NCI-H2196 (cell line): Measurements from ENCODE around the gene PAK6.

Experiments used
- DNase-seq: peaks from one replicate; lab custom pipeline; 2025; ENCODE audit not compliant: unreplicated experiment; lab: John Stamatoyannopoulos, UW

Gene PAK6

GRCh38 chr15:40255033-40255432 lies 16.2 kb downstream of the PAK6 start:
- DNase-seq = no peak

GRCh38 chr15:40256638-40257235 lies 17.9 kb downstream of the PAK6 start:
- DNase-seq = no peak

DNA sequence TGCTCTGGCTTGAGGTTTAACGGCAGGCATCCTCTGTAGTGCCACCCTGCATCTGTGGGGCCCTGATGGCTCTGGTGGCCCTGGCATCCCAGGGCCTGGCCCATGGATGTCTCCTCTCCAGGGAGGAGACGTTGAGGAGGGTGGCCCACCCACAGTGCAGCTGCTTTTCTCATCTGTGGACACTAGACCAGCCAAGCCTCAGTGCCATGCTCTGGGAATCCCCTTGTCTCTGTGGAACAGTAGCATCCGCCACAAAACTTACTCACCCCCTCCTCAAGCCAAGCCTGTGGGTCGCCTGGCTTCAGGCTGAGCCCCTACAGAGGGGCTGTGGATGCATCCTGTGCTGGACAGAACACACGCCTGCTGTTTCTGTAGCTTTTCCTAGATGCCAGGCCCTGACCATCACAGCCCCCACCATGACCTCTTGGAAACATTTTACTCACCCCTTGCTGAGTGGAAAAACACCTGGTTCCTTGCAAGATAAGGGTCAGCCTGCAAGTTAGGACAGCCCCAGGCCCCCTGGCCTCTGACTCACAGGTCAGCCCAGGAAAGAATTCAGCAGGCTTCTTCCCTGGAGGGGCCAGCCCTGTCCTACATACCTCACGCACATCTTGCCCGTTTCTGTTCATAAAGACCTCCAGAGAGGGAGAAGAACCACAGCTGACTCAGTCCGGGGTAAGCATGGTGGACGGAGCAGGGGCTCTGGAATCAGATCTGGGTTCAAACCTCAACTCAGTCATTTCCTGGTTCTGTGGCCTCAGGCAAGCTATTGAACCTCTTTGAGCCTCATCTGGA lies 19.0 kb downstream of the PAK6 start:
- no peak for DNase-seq

DNA sequence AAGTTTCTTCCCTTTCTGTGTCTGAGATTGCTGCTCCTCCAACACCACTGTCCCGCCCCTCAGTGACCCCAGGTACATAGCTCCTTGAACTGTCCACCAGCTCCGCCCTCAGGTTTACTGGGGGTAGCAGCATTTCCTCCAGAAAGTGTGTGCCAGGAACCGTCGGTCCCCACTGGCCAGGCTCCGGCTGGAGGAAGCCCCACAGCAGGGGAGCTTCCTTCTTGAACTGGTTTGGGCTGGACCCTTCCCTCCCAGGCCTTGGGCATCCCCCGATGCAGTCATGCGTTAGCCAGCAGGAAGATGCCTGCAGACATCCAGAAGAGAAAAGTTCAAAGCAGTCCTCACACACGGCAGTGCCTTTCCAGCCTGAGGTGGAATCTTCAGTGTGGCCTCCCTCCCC lies 19.7 kb downstream of the PAK6 start:
- no peak for DNase-seq

- no peak for DNase-seq
Measured at GRCh38 chr15:40259021-40259420, 20.2 kb downstream of the PAK6 start.

- no peak for DNase-seq
Measured at GRCh38 chr15:40263024-40263754, 24.3 kb downstream of the PAK6 start.

DNA sequence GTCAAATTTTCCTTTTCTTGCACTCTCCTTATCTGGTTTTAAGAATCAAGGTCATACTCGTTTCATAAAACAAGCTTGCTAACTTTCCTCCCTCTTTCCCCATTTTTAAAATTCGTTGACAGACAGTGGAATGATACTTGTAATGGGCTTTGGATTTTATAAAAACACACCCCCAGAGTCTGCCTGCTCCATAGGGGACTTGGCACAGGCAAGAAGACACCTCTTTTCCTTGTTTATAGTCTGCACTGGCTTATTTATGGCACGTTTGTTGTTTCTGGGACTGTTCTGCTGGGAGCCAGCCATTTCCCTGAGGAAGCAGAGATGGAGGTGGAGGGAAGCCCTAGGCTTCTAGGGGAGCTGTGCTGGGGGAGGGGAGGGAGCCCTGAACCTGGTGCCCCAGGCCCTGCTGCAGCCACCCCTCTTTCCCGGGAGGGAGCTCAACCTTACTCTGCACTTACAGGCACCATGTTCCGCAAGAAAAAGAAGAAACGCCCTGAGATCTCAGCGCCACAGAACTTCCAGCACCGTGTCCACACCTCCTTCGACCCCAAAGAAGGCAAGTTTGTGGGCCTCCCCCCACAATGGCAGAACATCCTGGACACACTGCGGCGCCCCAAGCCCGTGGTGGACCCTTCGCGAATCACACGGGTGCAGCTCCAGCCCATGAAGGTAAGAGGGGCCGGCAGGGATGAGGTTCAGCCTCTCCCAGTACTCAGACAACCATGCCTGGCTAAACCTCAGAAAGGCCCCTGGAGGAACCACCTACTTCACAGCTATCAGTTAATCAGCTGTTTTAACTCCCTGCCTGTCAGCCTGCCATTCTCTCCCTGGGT lies 25.7 kb downstream of the PAK6 start:
- no peak for DNase-seq

DNA sequence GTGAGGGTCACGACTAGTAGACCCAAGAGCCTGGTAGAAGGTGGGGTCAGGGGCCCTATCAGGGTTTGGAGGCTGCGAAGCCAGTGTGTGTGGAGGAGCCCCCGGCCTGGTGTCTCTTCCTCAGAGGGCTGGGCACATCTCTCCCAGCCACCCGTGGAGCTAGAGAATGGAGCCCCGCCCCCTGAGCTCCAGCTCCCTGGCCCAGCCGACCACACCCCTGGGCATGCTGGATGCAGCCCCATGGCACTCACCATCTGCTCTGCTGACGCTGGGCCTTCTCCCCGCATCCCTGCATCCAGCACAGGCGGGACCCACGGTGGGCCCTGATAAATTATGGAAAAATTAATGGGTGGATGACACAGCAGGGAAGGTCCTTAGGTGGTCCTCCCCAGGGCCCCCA lies 26.5 kb downstream of the PAK6 start:
- no peak for DNase-seq

GRCh38 chr15:40265875-40266274 lies 27.0 kb downstream of the PAK6 start:
- DNase-seq = no peak

DNA sequence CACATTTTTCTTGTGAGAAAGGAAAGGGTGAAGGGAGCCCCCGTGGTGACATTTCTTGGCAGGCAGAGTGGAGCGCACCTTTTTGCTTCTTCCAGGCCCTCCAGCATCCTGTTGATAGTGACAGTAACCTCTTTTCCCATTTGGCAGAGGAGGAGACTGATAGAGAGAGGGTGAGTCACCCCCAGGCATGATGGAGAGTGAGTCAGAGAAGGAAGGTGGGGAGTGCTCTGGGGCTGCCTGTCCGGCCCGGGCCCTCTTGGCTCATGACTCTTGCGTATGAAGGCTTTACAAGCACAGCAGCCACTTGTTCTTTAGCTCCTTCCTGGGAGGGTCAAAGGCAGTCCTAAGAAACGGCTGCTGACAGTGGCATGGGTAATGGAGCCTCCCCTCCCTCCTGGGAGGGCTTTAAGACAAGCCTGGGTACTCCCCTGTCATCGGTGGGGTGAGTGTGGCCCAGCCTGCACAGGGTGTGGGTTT lies 28.0 kb downstream of the PAK6 start:
- DNase-seq = no peak

- DNase-seq = no peak
Measured at GRCh38 chr15:40267670-40268069, 28.8 kb downstream of the PAK6 start.

DNA sequence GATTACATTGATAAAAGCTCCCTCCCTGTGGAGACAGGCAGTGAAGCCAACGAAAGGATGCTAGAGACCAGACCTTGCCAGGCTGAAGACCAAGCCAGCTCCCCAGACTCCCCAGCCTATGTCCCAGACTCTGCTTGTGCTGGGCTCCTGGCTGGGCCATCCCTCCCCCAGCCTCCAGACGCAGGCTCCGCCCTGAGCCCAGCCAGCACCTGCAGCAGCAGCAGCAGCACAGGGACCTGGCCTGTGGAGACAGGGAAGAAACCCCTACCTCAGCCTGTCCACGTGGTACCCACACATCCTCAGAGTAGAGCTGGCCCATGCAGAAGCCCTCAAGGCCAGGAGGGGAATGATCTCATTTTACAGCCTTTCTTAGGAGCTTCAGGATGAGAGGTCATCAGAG lies 30.7 kb downstream of the PAK6 start:
- DNase-seq = no peak

GRCh38 chr15:40270246-40270995 lies 31.6 kb downstream of the PAK6 start:
- no peak for DNase-seq

DNA sequence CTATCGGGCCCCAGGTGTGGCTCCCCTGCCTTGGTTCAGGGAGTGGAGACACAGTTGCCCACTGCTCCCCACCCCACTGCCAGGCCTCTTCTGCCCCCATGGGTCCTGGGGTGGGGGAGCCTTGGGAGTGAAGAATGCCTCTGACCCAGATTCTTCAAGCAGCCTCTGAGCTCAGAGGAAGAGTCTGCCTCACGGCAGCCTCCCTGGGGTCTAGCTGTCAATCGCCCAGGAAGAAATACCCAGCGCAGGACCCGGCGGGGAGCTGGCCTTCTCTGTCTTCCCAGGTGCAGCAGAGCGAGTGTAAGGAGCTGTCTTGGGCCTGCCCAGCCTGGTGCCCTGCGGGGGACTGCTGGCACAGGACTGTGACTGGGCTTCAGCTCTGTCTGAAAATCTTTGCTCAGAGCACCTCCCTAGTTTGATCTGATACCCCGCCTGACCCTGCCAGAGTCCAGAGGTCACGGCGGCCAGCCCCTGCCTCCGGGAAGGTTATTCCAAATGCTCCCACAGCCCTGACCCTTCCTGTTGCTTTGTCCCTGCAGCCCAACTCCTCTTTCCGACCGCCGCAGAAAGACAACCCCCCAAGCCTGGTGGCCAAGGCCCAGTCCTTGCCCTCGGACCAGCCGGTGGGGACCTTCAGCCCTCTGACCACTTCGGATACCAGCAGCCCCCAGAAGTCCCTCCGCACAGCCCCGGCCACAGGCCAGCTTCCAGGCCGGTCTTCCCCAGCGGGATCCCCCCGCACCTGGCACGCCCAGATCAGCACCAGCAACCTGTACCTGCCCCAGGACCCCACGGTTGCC lies 33.0 kb downstream of the PAK6 start:
- DNase-seq = no peak

DNA sequence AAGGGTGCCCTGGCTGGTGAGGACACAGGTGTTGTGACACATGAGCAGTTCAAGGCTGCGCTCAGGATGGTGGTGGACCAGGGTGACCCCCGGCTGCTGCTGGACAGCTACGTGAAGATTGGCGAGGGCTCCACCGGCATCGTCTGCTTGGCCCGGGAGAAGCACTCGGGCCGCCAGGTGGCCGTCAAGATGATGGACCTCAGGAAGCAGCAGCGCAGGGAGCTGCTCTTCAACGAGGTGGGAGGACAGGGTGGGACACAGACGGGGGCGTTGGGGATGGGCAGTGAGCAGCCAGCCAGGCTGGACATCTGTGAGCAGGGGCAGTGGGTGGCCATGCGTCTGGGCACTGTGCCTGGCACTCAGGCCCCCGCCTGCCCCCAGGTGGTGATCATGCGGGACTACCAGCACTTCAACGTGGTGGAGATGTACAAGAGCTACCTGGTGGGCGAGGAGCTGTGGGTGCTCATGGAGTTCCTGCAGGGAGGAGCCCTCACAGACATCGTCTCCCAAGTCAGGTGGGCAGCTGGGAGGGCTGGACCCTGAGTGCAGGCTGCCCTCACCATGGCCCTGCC lies 33.7 kb downstream of the PAK6 start:
- DNase-seq = no peak

GRCh38 chr15:40273428-40273827 lies 34.6 kb downstream of the PAK6 start:
- DNase-seq = no peak

DNA sequence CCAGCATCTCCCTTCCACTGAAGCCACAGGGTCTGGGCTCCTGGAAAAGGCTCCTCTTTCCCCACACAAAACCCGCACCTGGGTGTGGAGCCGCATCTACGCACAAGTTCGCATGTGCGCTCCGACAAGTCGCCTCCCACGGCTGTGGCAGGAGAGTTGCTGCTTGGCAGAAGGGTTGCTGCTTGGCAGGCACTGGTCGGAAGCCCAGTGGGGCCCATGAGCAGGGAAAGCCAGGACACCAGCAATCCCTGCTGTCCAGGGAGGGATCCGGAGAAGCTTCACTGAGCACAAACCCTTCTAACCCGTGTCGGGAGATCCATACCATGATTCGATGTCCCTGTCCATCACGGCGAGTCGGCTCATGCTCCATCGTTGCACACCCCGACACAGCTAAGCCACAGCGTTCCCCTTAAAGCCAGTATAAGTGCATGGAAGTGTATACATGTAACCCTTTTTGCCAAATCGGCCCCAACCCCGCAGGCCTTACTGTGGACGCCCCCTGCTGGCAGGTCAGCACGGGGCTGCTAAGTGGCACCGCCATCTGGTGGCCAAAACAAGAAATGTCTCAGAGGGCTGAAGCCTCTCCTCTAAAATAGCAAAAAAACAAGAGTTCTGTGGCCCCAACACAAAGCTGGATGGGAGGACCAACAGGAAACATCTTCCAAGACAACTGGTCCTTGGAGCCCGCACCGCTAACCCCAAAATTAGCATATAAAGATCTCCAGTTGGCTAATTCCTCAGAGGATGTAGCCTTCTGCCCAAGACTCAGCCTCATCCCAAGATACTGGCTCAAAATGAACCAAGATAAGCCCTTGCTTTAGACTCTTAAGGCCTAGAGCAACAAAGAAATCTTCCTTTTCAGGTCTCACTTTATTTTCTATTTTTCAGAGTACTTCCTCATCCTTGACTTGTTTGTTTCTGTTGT lies 35.7 kb downstream of the PAK6 start:
- DNase-seq = peak; percentile 72

- DNase-seq = no peak
Measured at GRCh38 chr15:40275523-40275922, 36.7 kb downstream of the PAK6 start.
